DOHH2 (cell line): Measurements from ENCODE around the gene ACAA1.

ENCODE experiments used
- H3F3A ChIP-seq: fragments of 200-600 bp; sonication (generic), shearing (Covaris generic); 2 replicates; pipeline ENCODE4 v1.6.0; 2016; ENCODE audit warnings: antibody characterized with exemption, mild to moderate bottlenecking; ENCODE audit not compliant: control insufficient read depth, insufficient read depth
- H3K27ac ChIP-seq: fragments of 200-600 bp; sonication (generic); 2 replicates; pipeline ENCODE4 v1.5.1; 2014; ENCODE audit warnings: low read depth, mild to moderate bottlenecking, low read length, moderate library complexity
- H3K27me3 ChIP-seq: fragments of 200-600 bp; sonication (generic); 2 replicates; pipeline ENCODE4 v1.6.1; 2014; ENCODE audit warnings: mild to moderate bottlenecking, low read length, mixed read lengths; ENCODE audit not compliant: control insufficient read depth
- H3K36me3 ChIP-seq: fragments of 200-600 bp; sonication (generic); 2 replicates; pipeline ENCODE4 v1.6.1; 2014; ENCODE audit warnings: mild to moderate bottlenecking, low read length, moderate library complexity, mixed read lengths; ENCODE audit not compliant: control insufficient read depth
- H3K4me1 ChIP-seq: fragments of 200-600 bp; sonication (generic); 2 replicates; pipeline ENCODE4 v1.6.1; 2014; ENCODE audit warnings: mild to moderate bottlenecking, low read length, mixed read lengths; ENCODE audit not compliant: control insufficient read depth
- H3K4me2 ChIP-seq: fragments of 200-600 bp; sonication (generic); 2 replicates; pipeline ENCODE4 v1.6.0; 2014; ENCODE audit warnings: mild to moderate bottlenecking, low read length, moderate library complexity
- H3K4me3 ChIP-seq: fragments of 200-600 bp; sonication (generic); 2 replicates; pipeline ENCODE4 v1.5.1; 2014; ENCODE audit warnings: mild to moderate bottlenecking, low read length, mixed read lengths
- H3K79me2 ChIP-seq: fragments of 200-600 bp; sonication (generic); 2 replicates; pipeline ENCODE4 v1.6.1; 2014; ENCODE audit warnings: mild to moderate bottlenecking, low read length, mixed read lengths; ENCODE audit not compliant: control insufficient read depth
- H3K9me2 ChIP-seq: fragments of 200-600 bp; sonication (generic); replicated peaks from 2 replicates; pipeline ENCODE4 v1.6.1; 2014; ENCODE audit warnings: mild to moderate bottlenecking, low read length, mixed read lengths; ENCODE audit not compliant: control insufficient read depth
- H3K9me3 ChIP-seq: fragments of 200-600 bp; sonication (generic); 2 replicates; pipeline ENCODE4 v1.6.1; 2014; ENCODE audit warnings: antibody characterized with exemption, low read length, mixed read lengths; ENCODE audit not compliant: control insufficient read depth, insufficient read depth
- H4K20me1 ChIP-seq: fragments of 200-600 bp; sonication (generic); 2 replicates; pipeline ENCODE4 v1.6.0; 2014; ENCODE audit warnings: low read depth, mild to moderate bottlenecking, antibody characterized with exemption, low read length, moderate library complexity; ENCODE audit not compliant: control insufficient read depth, insufficient read depth
- CTCF ChIP-seq: fragments of 200-600 bp; sonication (generic); IDR thresholded peaks from one replicate; pipeline ENCODE4 v1.5.1; 2014; ENCODE audit warnings: antibody characterized with exemption, mild to moderate bottlenecking, low read depth, low read length; ENCODE audit not compliant: poor library complexity, severe bottlenecking
- EZH2phosphoT487 ChIP-seq: fragments of 200-600 bp; sonication (generic); IDR thresholded peaks from 2 replicates; pipeline ENCODE4 v1.6.1; 2017; ENCODE audit warnings: borderline replicate concordance, mild to moderate bottlenecking, antibody characterized with exemption, low read length, moderate library complexity, mixed read lengths

ACAA1 gene

DNA sequence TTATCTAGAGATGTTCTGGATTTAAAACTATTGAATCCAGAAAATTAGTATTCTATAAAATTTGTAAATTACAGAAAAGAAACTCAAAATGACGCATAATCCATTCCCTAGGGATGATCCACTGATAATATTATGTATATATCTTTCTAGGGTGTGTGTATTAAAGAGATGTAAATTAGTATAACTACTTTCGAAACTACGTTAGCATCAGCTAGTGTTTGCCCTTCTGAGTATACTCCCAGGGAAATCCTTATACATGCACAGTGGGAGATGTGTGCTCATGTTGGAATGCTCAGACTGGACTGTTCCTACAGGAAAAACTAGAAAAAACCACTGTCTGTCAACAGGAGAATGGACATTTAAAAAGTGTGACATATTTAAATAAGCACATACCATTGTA, 36.4 kb downstream of the ACAA1 start:
- peaks cover 5% of the 10 kb centered on the region for H3K4me1 ChIP-seq
- TF ChIP-seq EZH2phosphoT487 (no peak), CTCF (no peak)
- no peak overlapping the region for H3K27ac ChIP-seq
- peaks cover 9% of the 10 kb centered on the region; the same call in 1 of the 2 replicates for H3K27me3 ChIP-seq
- no peaks in the 10 kb centered on the region for H3F3A ChIP-seq
- H3K9me3 ChIP-seq, result no peaks in the 10 kb centered on the region
- H4K20me1 ChIP-seq, result no peaks in the 10 kb centered on the region
- H3K79me2 ChIP-seq, result no peaks in the 10 kb centered on the region
- no peaks in the 10 kb centered on the region for H3K9me2 ChIP-seq
- H3K36me3 ChIP-seq, result no peaks in the 10 kb centered on the region
- no peak overlapping the region for H3K4me2 ChIP-seq
- H3K4me3 ChIP-seq, result no peak overlapping the region

GRCh38 chr3:38099518-38099917, 37.4 kb downstream of the ACAA1 start:
- Histone ChIP-seq H4K20me1 (no peaks in the 10 kb centered on the region), H3K4me1 (peaks cover 5% of the 10 kb centered on the region), H3K27ac (no peak overlapping the region), H3K4me3 (no peak overlapping the region), H3K9me2 (no peaks in the 10 kb centered on the region), H3K4me2 (no peak overlapping the region), H3K79me2 (no peaks in the 10 kb centered on the region), H3K9me3 (no peaks in the 10 kb centered on the region), H3F3A (no peaks in the 10 kb centered on the region), H3K27me3 (peaks cover 9% of the 10 kb centered on the region; the same call in 1 of the 2 replicates), H3K36me3 (no peaks in the 10 kb centered on the region)
- TF ChIP-seq CTCF, result no peak
- no peak for TF ChIP-seq EZH2phosphoT487

- Histone ChIP-seq H4K20me1 (no peaks in the 10 kb centered on the region), H3K79me2 (no peaks in the 10 kb centered on the region), H3K27me3 (0 out of 2 replicates have a peak, but pooled peaks cover 6% of the 10 kb centered on the region), H3K36me3 (no peaks in the 10 kb centered on the region), H3K4me2 (no peak overlapping the region), H3K4me3 (no peak overlapping the region), H3K27ac (no peak overlapping the region), H3F3A (no peaks in the 10 kb centered on the region), H3K9me2 (no peaks in the 10 kb centered on the region), H3K4me1 (peaks cover 5% of the 10 kb centered on the region), H3K9me3 (no peaks in the 10 kb centered on the region)
- no peak for TF ChIP-seq EZH2phosphoT487
- TF ChIP-seq CTCF, result no peak
Observed at GRCh38 chr3:38098376-38098723, 38.6 kb downstream of the ACAA1 start.
